ENCODE data around the gene ACOT7. TPM values are rescaled to one million over a fixed set of nuclear protein-coding genes. Genes with fewer than 3 reads are reported as not detected.

ACOT7 gene
- total and polyA plus RNA-seq, 2 of the 13 experiments (the other 11 are each of a cell fraction or from before 2014, with no cell fraction given): 33.0 to 55.8 TPM

DNA sequence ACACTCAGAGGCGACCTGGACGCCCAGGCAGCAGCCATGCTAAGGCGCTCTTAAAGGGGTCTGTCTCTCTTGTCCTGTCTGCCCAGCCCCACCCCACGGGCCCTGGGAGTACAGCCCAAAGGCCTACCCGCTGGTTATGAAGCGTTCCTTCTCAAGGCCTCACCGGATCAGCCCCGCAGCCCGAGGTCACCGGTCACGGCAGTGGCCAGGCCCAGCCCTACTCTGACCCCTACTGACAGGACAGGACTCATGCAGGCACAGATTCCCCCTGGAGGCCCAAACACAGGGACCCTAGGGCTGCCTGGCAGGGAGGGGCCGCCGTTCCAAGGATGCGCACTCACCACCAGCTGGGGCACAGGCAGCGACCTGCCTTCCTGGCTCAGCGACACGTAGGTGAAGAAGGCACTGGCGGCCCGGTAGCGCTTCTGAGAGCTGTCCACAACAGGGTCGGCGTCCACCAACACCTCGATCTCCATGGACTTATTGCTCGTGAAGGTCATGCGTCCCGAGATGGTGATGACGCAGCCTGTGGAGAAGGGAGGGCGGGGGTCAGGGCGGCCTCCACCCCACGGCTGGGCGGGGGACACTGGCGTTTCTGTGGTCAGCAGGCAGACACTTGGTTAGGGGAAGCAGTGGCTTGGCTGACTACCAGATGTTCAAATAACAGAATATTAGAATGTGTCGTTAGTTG, 112.7 kb downstream of the ACOT7 start (continued):
- TF ChIP-seq, protein P1, sequence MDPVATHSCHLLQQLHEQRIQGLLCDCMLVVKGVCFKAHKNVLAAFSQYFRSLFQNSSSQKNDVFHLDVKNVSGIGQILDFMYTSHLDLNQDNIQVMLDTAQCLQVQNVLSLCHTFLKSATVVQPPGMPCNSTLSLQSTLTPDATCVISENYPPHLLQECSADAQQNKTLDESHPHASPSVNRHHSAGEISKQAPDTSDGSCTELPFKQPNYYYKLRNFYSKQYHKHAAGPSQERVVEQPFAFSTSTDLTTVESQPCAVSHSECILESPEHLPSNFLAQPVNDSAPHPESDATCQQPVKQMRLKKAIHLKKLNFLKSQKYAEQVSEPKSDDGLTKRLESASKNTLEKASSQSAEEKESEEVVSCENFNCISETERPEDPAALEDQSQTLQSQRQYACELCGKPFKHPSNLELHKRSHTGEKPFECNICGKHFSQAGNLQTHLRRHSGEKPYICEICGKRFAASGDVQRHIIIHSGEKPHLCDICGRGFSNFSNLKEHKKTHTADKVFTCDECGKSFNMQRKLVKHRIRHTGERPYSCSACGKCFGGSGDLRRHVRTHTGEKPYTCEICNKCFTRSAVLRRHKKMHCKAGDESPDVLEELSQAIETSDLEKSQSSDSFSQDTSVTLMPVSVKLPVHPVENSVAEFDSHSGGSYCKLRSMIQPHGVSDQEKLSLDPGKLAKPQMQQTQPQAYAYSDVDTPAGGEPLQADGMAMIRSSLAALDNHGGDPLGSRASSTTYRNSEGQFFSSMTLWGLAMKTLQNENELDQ (CRISPR knock-in tag; IDR thresholded peaks at IDR 0.05; ENCODE audit: borderline replicate concordance): no peak
- TF ChIP-seq ZNF761 (CRISPR knock-in tag; conservative IDR thresholded peaks at IDR 0.05): 0 out of 2 replicates have a peak, but pooled peaks have one; percentile 30
- no peak for TF ChIP-seq KLF16 (CRISPR knock-in tag; IDR thresholded peaks at IDR 0.05)
- no peak for TF ChIP-seq EZH2 (conservative IDR thresholded peaks at IDR 0.05; ENCODE audit: low read depth, low read length)
- peak; percentile 94 for TF ChIP-seq ZNF121 (CRISPR knock-in tag; IDR thresholded peaks at IDR 0.05)
- TF ChIP-seq GTF3A (CRISPR knock-in tag; conservative IDR thresholded peaks at IDR 0.05): no peak
- TF ChIP-seq PCBP2 (optimal IDR thresholded peaks at IDR 0.05; ENCODE audit: low read depth, low read length, poor library complexity, severe bottlenecking): no peak
- peak; percentile 47; the same call in 1 of the 2 replicates for TF ChIP-seq ZBTB7A (CRISPR knock-in tag; IDR thresholded peaks at IDR 0.05)
- TF ChIP-seq REL (CRISPR knock-in tag; conservative IDR thresholded peaks at IDR 0.05): no peak
- TF ChIP-seq TAF1 (CRISPR knock-in tag; IDR thresholded peaks at IDR 0.05): no peak
- TF ChIP-seq ZFX (CRISPR knock-in tag; IDR thresholded peaks at IDR 0.05; ENCODE audit: low read depth): peak; percentile 80
- TF ChIP-seq ZNF678 (CRISPR knock-in tag; IDR thresholded peaks at IDR 0.05): no peak
- no peak for TF ChIP-seq ATAD3A (CRISPR knock-in tag; IDR thresholded peaks at IDR 0.05)
- peak; percentile 73 for TF ChIP-seq STAG1 (CRISPR knock-in tag; IDR thresholded peaks at IDR 0.05)
- TF ChIP-seq ZNF143 (CRISPR knock-in tag; IDR thresholded peaks at IDR 0.05): no peak
- TF ChIP-seq, protein P2, sequence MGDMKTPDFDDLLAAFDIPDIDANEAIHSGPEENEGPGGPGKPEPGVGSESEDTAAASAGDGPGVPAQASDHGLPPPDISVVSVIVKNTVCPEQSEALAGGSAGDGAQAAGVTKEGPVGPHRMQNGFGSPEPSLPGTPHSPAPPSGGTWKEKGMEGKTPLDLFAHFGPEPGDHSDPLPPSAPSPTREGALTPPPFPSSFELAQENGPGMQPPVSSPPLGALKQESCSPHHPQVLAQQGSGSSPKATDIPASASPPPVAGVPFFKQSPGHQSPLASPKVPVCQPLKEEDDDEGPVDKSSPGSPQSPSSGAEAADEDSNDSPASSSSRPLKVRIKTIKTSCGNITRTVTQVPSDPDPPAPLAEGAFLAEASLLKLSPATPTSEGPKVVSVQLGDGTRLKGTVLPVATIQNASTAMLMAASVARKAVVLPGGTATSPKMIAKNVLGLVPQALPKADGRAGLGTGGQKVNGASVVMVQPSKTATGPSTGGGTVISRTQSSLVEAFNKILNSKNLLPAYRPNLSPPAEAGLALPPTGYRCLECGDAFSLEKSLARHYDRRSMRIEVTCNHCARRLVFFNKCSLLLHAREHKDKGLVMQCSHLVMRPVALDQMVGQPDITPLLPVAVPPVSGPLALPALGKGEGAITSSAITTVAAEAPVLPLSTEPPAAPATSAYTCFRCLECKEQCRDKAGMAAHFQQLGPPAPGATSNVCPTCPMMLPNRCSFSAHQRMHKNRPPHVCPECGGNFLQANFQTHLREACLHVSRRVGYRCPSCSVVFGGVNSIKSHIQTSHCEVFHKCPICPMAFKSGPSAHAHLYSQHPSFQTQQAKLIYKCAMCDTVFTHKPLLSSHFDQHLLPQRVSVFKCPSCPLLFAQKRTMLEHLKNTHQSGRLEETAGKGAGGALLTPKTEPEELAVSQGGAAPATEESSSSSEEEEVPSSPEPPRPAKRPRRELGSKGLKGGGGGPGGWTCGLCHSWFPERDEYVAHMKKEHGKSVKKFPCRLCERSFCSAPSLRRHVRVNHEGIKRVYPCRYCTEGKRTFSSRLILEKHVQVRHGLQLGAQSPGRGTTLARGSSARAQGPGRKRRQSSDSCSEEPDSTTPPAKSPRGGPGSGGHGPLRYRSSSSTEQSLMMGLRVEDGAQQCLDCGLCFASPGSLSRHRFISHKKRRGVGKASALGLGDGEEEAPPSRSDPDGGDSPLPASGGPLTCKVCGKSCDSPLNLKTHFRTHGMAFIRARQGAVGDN (CRISPR knock-in tag; IDR thresholded peaks at IDR 0.05): peak; percentile 68
- peak; percentile 22; the same call in 1 of the 2 replicates for TF ChIP-seq SMC3 (IDR thresholded peaks at IDR 0.05; ENCODE audit: low read length)
- peak; percentile 20 for TF ChIP-seq AGO1 (IDR thresholded peaks at IDR 0.05; ENCODE audit: low read depth, low read length, poor library complexity, severe bottlenecking)
- no peak for TF ChIP-seq TGIF2 (CRISPR knock-in tag; IDR thresholded peaks at IDR 0.05)
- no peak for TF ChIP-seq GATAD1 (CRISPR knock-in tag; IDR thresholded peaks at IDR 0.05)
- TF ChIP-seq BRCA1 (CRISPR knock-in tag; IDR thresholded peaks at IDR 0.05): no peak
- no peak for TF ChIP-seq HDAC2 (CRISPR knock-in tag; IDR thresholded peaks at IDR 0.05)
- TF ChIP-seq MBD4 (IDR thresholded peaks at IDR 0.05; ENCODE audit: borderline replicate concordance, low read length): no peak

Measured in HepG2 (cell line).